ENCODE measurements around the gene HCRTR1. TPM values are rescaled to one million over a fixed set of nuclear protein-coding genes. Genes with fewer than 3 reads are reported as not detected.

The HCRTR1 gene
- total and polyA plus RNA-seq, 8 donors: not detected

DNA sequence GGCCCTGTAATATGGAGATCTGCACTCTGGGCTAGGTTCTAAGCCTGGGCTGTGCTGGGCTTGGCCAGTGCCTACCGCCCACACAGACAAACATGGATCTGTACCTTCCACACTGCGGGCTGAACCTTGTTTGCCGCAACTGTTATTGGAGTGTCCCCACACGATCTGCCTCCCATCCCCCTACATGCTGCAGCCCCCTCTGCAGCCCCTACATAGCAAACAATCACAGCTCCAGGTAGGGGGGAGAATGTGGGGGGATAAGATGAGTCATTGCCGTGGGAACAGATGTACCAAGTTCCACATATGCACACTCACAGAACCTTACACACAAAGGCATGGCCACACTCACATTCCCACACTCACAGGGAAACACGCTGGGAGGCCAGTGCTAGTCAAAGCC is 2.1 kb upstream of the HCRTR1 start:
- TF ChIP-seq POLR2A (IDR thresholded peaks at IDR 0.05): no peak
- DNase-seq: no peak
- intact Hi-C loops (cut with DNase I; ENCODE audit: low total_unique reads): no loop called here
- H3K4me3 ChIP-seq: no peak overlapping the region
- 70 to 90% (median 82%) methylated on average over 6 of the region's 6 CpGs for WGBS, 5 donors
- H3K36me3 ChIP-seq: no peaks in the 10 kb centered on the region
- H3K4me1 ChIP-seq: peaks cover 11 to 16% (median 13%) of the 10 kb centered on the region in 4 donors
- H3K27me3 ChIP-seq: peaks cover 0 to 41% (median 27%) of the 10 kb centered on the region in 3 donors
- H3K27ac ChIP-seq: no peak overlapping the region
- H3K9me3 ChIP-seq: no peaks in the 10 kb centered on the region

- intact Hi-C loops (cut with DNase I; ENCODE audit: low total_unique reads): no loop called here
- WGBS, 5 donors: 71 to 94% (median 85%) methylated on average over 2 of the region's 2 CpGs
- Histone ChIP-seq H3K27me3 (peaks cover 0 to 41% (median 27%) of the 10 kb centered on the region in 3 donors), H3K27ac (no peak overlapping the region), H3K4me3 (no peak overlapping the region), H3K36me3 (no peaks in the 10 kb centered on the region), H3K4me1 (peaks cover 11 to 16% (median 13%) of the 10 kb centered on the region in 4 donors), H3K9me3 (no peaks in the 10 kb centered on the region)
- DNase-seq: no peak
- TF ChIP-seq EP300 (IDR thresholded peaks at IDR 0.05) (no peak), POLR2AphosphoS5 (IDR thresholded peaks at IDR 0.05) (no peak), POLR2A (IDR thresholded peaks at IDR 0.05) (no peak)
- TF ChIP-seq, protein P1, sequence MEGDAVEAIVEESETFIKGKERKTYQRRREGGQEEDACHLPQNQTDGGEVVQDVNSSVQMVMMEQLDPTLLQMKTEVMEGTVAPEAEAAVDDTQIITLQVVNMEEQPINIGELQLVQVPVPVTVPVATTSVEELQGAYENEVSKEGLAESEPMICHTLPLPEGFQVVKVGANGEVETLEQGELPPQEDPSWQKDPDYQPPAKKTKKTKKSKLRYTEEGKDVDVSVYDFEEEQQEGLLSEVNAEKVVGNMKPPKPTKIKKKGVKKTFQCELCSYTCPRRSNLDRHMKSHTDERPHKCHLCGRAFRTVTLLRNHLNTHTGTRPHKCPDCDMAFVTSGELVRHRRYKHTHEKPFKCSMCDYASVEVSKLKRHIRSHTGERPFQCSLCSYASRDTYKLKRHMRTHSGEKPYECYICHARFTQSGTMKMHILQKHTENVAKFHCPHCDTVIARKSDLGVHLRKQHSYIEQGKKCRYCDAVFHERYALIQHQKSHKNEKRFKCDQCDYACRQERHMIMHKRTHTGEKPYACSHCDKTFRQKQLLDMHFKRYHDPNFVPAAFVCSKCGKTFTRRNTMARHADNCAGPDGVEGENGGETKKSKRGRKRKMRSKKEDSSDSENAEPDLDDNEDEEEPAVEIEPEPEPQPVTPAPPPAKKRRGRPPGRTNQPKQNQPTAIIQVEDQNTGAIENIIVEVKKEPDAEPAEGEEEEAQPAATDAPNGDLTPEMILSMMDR (IDR thresholded peaks at IDR 0.05): no peak
Observed at GRCh38 chr1:31615939-31616338, 1.6 kb upstream of the HCRTR1 start.

- Histone ChIP-seq H3K4me1 (peaks cover 11 to 16% (median 13%) of the 10 kb centered on the region in 4 donors), H3K27ac (no peak overlapping the region), H3K36me3 (no peaks in the 10 kb centered on the region), H3K9me3 (no peaks in the 10 kb centered on the region), H3K4me3 (peak overlapping the region; percentile 47 to 60 (median 53)), H3K27me3 (peaks cover 0 to 41% (median 27%) of the 10 kb centered on the region in 3 donors)
- TF ChIP-seq POLR2A (IDR thresholded peaks at IDR 0.05): no peak
- no peak for TF ChIP-seq POLR2AphosphoS5 (IDR thresholded peaks at IDR 0.05)
- TF ChIP-seq, protein P1 (IDR thresholded peaks at IDR 0.05): peak in 5 of 7 experiments; percentile 46 to 84 (median 75)
- TF ChIP-seq EP300 (IDR thresholded peaks at IDR 0.05): no peak
- peak; percentile 52 to 88 for DNase-seq
- WGBS, 5 donors: 11 to 34% (median 12%) methylated on average over 16 to 56 of the region's 56 CpGs
- intact Hi-C loops (cut with DNase I; ENCODE audit: low total_unique reads): no loop called here
Observed at GRCh38 chr1:31617916-31618746, 642 bp downstream of the HCRTR1 start.

GRCh38 chr1:31618916-31619846 is 1.7 kb downstream of the HCRTR1 start:
- H3K4me3 ChIP-seq: no peak overlapping the region
- H3K36me3 ChIP-seq: peaks cover 0 to 5% (median 0%) of the 10 kb centered on the region in 4 donors
- no peak for DNase-seq
- no peak for TF ChIP-seq POLR2AphosphoS5 (IDR thresholded peaks at IDR 0.05)
- no peak for TF ChIP-seq EP300 (IDR thresholded peaks at IDR 0.05)
- TF ChIP-seq, protein P1 (IDR thresholded peaks at IDR 0.05): no peak
- intact Hi-C loops (cut with DNase I; ENCODE audit: low total_unique reads): no loop called here
- no peaks in the 10 kb centered on the region for H3K9me3 ChIP-seq
- no peak overlapping the region for H3K27ac ChIP-seq
- H3K4me1 ChIP-seq: peaks cover 11 to 16% (median 13%) of the 10 kb centered on the region in 4 donors
- WGBS, 5 donors: 57 to 80% (median 70%) methylated on average over 16 to 23 of the region's 23 CpGs
- peaks cover 0 to 41% (median 27%) of the 10 kb centered on the region in 3 donors for H3K27me3 ChIP-seq
